ENCODE measurements around the gene S100A1.
"Not testable (repeated sequence)": the region's sequence is repeated elsewhere in the genome, so short reads cannot be mapped to it uniquely, and the experiment has no call there.

S100A1 gene

DNA sequence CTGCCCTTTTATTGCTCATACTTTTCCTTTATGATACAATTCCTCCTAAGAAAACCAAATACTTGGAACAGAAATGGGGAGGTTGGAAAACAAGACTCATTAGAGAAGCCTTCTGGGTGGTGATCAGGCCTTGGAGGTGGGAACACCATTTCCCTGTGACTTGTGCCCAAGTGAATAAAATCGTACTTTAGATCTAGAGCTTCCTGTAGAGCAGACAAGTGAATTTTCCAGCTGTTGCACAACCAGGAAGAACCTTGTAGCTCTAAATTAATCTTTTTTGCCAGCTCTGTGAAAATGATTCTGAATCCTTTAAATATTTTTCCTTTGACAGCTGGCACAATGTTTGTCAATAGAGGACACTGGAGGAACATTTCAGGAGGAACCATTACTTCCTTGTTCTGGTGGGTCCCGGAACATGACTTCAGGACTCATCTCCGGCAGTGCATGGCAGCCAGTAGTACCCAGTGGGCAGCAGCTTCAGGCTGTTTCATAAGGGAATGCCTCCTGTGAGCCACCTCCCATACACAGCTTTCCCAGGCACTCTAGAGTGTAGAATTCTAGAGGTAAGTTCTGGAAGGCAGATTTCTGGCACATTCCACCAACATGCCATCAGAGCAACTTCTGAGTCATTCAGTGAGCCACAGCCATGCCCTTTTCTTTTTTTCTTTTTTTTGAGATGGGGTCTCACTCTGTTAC lies 24.7 kb downstream of the S100A1 start:
- peak in 1 of 51 donors; percentile 12 for DNase-seq

DNA sequence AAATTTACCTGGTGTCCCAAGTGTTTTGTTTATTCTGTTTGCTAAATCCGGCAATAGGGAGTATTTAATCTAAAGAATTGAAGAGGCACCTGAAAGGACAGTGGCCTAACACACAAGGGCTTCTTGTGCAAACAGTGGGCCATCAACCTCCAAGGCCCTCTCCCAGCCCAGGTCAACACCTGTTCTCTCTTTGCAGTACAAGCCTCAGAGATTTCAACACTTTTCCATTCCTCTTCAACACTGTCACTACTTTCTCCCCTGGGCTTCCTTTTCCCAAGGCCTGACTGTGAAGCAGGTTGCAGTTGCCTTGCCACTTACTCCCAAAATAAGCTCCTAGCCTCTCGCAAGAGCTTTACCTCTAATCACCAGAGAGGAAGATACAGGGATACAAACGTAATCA lies 27.1 kb downstream of the S100A1 start:
- DNase-seq, result no peak

DNA sequence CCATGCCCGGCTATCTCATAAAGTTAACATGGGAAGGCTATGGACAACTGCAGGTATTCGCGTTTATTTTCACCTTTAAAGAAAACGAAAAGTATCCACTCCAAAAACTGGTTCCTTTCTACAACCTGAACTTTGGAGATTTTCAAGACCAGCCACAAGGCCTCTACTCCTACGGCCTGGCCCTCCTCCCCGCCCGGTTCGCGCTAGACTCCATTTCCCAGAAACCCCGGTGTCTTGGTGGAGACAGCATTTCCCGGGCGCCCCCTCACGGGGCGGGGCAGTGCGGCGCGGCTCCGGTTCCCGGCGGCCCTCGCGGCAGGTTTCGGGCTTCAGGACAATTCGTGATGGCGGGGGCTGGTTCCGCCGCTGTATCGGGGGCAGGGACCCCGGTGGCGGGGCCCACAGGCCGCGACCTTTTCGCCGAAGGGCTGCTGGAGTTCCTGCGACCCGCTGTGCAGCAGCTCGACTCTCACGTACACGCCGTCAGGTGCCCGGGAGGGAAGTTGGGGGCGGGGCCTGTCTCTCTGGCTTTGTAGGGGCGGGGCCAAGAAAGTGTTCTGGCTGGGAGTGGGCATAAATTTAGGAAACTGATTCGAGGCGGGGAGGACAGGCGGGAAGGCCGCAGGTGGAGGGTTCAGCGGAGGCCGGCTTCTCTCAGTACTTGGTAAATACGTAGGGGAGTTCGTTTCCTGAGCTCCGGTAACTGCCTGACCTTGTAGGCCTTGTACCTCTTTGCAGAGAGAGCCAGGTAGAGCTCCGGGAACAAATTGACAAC lies 30.4 kb downstream of the S100A1 start, which contains the start of gene SNAPIN:
TSS of gene SNAPIN (plus strand) at position 304 of the 775 bp plus-strand sequence. CDS start at position 345, 41 bp downstream.
- DNase-seq, result peak; percentile 44 to 98 (median 86)

DNA sequence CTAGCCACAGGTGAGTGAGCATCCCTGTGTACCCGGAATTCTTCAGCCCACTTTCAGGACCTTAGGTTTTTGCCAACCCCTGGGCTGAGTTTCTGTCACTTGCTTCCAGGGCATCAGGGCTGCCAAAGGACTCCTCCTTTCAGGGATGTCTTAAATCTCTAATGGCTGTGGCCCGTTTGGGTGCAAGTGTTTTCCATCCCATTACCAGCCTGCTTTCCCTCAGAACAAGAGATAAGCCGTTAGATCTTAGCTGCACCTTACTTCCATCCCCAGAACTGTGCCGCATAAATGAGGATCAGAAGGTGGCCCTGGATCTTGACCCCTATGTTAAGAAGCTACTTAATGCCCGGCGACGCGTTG lies 30.9 kb downstream of the S100A1 start:
- no peak for DNase-seq

DNA sequence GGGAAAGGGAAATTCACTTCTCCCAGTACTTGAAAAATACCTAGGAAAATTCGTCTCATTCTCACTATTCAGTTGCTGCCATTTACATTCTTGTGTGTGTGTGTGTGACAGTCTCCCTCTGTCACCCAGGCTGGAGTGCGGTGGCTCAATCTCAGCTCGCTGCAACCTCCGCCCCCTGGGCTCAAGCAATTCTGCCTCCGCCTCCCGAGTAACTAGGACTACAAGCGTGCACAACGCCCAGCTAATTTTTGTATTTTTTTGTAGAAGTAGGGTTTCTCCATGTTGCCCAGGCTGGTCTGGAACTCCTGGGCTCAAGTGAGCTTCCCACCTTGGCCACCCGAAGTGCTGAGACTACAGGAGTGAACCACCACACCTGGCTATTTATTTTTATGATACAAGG lies 31.4 kb downstream of the S100A1 start:
- DNase-seq, result no peak

DNA sequence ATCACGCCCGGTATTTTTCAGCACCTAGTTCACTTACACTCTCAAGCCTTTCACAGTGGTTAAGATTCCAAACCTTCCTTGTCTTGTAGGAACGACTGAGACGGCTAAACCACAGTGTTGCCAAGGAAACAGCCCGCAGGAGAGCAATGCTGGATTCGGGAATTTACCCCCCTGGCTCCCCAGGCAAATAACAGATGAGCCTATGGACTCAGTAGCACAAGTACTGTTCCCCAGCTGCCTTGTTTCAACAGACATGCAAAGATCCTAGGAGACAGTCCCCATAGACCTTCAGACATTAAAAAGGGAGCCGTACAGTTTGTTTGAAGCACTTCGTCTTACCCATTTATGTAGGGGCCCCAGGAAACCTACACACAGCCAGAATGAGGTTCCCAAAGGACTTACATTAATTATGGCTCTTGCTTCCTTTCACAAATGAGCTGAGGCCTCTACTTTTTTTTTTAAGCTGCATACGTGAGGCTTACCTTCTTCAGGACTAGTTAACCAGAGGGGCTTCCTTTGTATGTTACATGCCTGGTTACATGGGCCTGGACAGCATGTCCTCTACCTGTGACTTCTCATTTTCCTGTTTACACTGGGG lies 33.0 kb downstream of the S100A1 start:
- DNase-seq, result no peak

DNA sequence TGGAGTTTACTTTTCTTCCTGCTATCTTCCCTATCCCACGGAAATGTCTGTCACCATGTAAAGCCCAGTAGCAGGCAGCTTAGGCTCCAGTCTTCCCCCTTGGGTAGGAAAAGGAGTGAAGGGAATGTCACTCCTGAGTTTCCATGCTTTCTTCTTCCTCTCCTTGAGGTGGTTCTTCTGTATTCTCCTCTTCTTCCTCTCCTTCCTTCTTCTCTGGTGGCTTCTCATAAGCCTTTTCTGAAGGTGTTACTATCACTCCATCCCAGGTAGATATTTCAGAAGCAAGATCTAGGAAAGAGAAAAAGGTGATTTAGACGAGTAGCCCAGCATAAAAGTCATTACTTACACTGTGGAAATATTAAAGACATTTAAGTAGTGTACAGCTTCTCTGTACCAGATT lies 34.0 kb downstream of the S100A1 start:
- DNase-seq, result no peak

DNA sequence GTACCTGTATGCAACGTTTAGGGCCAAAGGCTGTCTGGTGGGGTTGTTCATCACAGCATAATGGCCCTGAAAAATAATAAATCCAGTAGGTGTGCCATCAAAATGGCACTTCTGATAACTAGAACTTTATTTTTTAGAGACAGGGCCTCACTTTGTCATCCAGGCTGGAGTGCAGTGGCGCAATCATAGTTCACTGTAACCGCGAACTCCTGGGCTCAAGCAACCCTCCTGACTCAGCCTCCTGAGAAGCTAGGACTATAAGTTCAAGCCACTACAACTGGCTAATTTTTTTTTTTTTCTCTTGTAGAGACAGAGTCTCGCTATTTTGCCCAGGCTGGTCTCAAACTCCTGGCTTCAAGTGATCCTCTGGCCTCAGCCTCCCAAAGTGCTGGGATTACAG lies 35.0 kb downstream of the S100A1 start:
- no peak for DNase-seq

DNA sequence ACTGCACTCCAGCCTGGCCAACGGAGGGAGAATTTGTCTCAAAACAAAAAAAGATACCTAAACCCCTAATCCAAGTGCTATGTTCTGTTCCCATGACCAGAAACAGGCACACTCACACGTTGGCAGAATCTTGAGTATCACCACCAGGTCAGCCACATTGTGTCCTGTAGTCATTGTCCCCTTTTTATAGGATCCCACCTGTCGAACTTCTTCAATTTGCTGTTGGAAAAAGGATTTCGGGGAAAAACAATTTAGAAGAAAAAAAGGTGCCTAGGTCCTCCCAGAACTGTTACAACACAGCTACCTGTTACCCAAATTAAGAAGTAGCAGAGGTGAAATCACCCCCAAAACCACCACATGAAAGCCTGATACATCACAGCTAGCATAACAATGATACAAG lies 39.2 kb downstream of the S100A1 start:
- no peak for DNase-seq

DNA sequence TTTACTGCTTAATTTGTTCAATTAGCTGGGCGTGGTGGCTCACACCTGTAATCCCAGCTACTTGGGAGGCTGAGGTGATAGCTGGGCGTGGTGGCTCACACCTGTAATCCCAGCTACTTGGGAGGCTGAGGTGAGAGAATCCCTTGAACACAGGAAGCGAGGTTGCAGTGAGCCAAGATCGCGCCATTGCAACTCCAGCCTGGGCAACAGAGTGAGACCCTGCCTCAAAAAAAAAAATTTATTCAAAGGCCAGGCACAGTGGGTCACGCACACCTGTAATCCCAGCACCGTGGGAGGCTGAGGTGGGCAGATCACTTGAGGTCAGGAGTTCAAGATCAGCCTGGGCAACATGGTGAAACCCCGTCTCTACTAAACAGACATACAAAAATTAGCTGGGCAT lies 40.4 kb downstream of the S100A1 start:
- not testable (repeated sequence) for DNase-seq

DNA sequence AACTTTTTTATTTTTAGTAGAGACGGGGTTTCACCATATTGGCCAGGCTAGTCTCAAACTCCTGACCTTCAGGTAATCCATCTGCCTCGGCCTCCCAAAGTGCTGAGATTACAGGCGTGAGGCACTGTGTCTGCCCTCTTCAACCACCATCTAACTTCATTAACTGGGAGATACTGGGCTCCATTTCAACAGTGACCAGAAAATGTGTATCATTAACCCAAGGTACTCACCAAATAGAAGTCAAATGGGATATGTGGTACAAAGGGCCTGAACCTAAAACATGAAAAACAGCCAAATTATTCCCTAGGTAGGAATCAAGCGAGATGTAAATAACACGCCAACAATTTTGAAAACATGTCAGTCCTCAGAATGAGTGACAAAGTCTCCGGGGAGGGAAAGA lies 41.4 kb downstream of the S100A1 start:
- DNase-seq, result no peak

DNA sequence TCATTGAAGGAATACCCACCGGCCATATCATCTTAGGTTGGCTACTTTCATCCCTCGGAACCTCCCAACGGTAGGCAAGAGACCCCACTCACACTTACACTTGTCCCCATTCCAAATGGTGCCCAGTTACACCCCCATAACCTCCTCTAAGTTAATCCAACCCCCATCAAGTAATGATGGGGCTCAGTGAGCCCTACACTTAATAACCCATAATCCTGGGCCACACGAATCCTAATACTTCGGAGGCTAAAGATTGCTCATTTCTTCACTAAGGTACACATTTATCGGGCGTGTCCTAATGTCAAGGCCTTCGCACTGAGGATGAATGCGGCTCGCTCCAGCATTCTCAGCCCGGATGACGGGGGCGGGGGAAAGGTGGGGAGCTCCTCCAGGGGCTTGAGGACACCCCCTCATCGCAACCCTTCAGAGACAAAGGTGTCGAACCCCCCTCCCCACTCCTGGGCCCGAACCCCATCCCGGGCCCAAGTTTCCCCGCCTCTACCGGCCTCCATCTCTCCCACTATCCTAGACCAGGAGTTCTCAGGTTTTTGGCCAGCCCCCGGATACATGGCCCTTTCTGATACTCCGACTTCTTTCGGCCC lies 42.1 kb downstream of the S100A1 start:
- no peak for DNase-seq

DNA sequence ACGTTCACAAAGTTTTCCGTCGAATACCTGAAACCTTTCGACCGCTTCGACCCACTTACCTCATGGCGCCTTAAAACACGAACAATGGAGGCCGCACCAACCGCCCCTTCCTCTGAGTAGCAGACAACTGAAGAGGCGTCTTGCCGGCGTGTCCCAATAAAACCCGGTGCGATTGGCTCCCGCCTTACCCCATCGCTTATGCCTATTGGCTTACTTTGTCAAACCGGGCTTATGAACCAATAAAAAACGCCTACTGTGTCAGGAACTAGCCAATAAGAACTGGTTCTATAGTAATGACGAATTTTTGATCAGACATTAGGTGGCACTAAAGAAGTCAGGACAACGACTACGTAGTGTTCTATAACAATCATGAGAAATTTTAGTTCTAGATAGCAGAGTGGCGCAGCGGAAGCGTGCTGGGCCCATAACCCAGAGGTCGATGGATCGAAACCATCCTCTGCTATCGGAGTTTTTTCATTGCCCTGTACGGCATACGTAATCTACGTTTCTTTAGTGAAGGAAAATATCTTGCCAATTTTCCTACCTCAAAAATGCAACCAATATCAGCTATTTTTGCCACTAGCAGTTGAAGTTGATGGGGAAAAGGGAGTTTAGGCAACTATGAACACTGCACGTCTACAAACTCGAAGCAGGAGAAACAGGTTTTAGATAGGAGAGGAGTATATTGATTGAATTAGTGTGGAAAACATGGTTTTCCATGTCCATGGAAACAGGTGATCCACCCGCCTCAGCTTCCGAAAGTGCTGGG lies 42.8 kb downstream of the S100A1 start, which contains the start of gene ILF2:
TSS of gene ILF2 (minus strand) at position 135 of the 769 bp plus-strand sequence. CDS start at position 64, 71 bp downstream.
- peak; percentile 54 to 98 (median 89) for DNase-seq

DNA sequence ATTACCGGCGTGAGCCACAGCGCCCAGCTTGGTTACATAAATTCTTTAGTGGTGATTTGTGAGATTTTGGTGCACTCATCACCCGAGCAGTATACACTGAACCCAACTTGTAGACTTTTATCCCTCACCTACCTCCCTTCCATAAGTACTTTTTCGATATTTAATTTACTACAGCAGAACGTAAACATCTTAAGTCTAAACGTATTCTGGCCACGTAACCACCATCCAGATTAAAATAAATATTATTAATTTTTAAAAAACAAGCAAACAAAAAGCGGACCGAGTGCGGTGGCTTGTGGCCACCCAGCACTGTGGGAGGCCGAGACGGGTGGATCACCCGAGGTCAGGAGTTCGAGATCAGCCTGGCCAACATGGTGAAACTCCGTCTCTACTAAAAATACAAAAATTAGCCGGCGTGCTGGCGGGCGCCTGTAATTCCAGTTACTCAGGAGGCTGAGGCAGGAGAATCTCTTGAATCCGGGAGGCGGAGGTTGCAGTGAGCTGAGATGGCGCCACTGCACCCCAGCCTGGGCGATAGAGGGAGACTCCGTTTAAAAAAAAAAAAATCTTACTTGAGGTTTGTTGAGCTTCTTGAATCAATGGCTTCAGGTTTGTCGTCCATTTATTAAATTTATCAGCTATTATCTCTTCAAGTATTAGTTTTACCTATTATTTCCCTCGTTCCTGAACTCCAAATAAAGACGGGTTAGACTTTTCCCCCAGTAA lies 43.6 kb downstream of the S100A1 start:
- peak in 4 of 51 donors; percentile 18 to 38 (median 27) for DNase-seq

DNA sequence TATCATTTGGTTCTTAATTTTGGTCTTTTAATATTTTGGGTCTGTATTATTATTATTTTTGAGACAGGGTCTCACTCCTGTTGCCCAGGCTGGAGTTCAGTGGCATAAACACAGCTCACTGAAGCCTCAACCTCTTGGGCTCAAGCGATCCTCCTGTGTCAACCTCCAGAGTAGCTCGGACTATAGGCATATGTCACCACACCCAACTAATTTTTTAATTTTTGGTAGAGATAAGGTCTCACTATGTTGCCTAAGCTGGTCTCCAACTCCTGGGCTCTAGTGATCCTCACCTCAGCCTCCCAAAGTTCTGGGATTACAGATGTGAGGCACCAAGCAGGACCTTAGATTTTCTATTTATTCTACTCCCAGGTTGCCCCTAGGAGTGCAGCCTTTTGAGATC lies 45.3 kb downstream of the S100A1 start:
- DNase-seq, result no peak

DNA sequence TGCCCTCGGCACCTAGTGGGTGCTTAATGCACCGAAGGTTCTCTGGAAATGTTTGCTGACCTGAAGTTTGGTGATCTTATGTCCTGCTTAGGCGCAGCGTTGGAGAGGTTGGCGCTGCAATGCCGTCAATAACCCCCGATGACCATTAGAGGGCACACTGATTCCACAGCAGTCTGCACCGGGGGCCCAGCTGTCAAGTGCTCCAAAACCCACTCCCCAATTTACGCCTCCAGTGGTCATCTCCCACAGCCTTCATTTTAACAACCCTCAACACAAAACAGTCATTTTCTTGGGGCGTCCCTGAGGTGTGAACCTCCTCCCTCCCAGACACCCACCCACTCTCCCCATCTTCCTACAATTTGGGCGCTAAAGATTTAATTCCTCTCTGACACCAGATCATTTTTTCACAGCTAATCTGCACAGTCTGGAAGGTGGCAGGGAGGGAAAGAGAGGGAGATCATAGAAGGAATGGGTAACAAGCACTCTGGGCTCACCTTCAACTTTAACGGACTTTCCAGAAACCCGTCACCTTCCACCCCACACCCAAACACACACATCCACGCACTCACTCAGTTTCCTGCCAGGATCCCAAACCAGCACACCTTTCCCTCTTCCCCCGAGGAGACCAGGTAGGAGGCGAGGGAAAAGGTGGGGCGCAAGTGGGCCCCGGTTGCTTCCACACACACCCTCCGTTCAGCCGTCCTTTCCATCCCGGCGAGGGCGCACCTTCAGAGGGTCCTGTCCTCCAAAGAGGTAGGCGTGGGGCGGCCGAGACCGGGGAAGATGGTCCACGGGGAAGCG lies 49.7 kb downstream of the S100A1 start:
- peak in 22 of 51 donors; percentile 3 to 47 (median 20) for DNase-seq

DNA sequence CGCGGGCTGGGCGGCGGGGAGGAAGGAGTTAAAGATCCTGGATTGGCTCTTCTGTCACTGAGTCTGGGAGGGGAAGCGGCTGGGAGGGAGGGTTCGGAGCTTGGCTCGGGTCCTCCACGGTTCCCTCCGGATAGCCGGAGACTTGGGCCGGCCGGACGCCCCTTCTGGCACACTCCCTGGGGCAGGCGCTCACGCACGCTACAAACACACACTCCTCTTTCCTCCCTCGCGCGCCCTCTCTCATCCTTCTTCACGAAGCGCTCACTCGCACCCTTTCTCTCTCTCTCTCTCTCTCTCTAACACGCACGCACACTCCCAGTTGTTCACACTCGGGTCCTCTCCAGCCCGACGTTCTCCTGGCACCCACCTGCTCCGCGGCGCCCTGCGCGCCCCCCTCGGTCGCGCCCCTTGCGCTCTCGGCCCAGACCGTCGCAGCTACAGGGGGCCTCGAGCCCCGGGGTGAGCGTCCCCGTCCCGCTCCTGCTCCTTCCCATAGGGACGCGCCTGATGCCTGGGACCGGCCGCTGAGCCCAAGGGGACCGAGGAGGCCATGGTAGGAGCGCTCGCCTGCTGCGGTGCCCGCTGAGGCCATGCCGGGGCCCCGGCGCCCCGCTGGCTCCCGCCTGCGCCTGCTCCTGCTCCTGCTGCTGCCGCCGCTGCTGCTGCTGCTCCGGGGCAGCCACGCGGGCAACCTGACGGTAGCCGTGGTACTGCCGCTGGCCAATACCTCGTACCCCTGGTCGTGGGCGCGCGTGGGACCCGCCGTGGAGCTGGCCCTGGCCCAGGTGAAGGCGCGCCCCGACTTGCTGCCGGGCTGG lies 50.5 kb downstream of the S100A1 start, which contains the start of gene NPR1:
TSS of gene NPR1 (plus strand) at position 170 of the 818 bp plus-strand sequence. CDS start at position 591, 421 bp downstream.
- peak in 5 of 51 donors; percentile 2 to 7 (median 6) for DNase-seq

DNA sequence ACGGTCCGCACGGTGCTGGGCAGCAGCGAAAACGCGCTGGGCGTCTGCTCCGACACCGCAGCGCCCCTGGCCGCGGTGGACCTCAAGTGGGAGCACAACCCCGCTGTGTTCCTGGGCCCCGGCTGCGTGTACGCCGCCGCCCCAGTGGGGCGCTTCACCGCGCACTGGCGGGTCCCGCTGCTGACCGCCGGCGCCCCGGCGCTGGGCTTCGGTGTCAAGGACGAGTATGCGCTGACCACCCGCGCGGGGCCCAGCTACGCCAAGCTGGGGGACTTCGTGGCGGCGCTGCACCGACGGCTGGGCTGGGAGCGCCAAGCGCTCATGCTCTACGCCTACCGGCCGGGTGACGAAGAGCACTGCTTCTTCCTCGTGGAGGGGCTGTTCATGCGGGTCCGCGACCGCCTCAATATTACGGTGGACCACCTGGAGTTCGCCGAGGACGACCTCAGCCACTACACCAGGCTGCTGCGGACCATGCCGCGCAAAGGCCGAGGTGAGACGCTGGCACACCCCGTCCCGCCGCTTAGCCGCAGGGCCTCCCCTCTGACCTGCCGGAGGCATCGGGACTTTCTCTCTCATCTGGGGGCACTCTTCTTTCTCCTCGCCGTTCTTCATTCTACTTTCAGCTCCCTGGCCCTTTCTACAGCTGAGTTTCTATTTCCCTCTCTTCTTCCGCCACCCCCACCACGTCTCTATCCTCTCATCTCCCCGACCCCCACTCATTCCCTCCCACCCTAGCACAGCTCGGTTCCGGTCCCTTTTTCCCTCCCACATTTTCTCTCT lies 51.3 kb downstream of the S100A1 start:
- DNase-seq, result no peak
